ENCODE results near the gene RIIAD1.

GRCh38 chr1:151777317-151777716 lies 56.0 kb downstream of the RIIAD1 start:
- TF ChIP-seq, protein P1, sequence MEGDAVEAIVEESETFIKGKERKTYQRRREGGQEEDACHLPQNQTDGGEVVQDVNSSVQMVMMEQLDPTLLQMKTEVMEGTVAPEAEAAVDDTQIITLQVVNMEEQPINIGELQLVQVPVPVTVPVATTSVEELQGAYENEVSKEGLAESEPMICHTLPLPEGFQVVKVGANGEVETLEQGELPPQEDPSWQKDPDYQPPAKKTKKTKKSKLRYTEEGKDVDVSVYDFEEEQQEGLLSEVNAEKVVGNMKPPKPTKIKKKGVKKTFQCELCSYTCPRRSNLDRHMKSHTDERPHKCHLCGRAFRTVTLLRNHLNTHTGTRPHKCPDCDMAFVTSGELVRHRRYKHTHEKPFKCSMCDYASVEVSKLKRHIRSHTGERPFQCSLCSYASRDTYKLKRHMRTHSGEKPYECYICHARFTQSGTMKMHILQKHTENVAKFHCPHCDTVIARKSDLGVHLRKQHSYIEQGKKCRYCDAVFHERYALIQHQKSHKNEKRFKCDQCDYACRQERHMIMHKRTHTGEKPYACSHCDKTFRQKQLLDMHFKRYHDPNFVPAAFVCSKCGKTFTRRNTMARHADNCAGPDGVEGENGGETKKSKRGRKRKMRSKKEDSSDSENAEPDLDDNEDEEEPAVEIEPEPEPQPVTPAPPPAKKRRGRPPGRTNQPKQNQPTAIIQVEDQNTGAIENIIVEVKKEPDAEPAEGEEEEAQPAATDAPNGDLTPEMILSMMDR (IDR thresholded peaks at IDR 0.05; ENCODE audit: poor library complexity): no peak
- TF ChIP-seq EZH2phosphoT487 (IDR thresholded peaks at IDR 0.05; ENCODE audit: low read depth, severe bottlenecking, unreplicated experiment): no peak
